Activated T-cell treated with anti-CD3 and anti-CD28 coated beads, Interleukin-2, amount 50 U/mL, for 1 hour (primary cell): ENCODE data around the gene NEGR1.

ENCODE experiments used
- DNase-seq: peaks from one replicate; pipeline ENCODE4 v3.0.0-alpha.2; 2020

Gene NEGR1

GRCh38 chr1:71427066-71427465 is 855.3 kb downstream of the NEGR1 start:
- DNase-seq = no peak

GRCh38 chr1:71424536-71424935 is 857.8 kb downstream of the NEGR1 start:
- DNase-seq = no peak

GRCh38 chr1:71422221-71422620 is 860.1 kb downstream of the NEGR1 start:
- no peak for DNase-seq

- DNase-seq = no peak
Observed at GRCh38 chr1:71417421-71417820, 864.9 kb downstream of the NEGR1 start.

- no peak for DNase-seq
Observed at GRCh38 chr1:71414179-71414578, 868.2 kb downstream of the NEGR1 start.

GRCh38 chr1:71413441-71414175 is 868.7 kb downstream of the NEGR1 start:
- no peak for DNase-seq

GRCh38 chr1:71400050-71400449 is 882.3 kb downstream of the NEGR1 start:
- no peak for DNase-seq

GRCh38 chr1:71399594-71399993 is 882.7 kb downstream of the NEGR1 start:
- no peak for DNase-seq

- no peak for DNase-seq
Observed at GRCh38 chr1:71393301-71393700, 889.0 kb downstream of the NEGR1 start.

- no peak for DNase-seq
Observed at GRCh38 chr1:71390518-71390917, 891.8 kb downstream of the NEGR1 start.

GRCh38 chr1:71377886-71378285 is 904.5 kb downstream of the NEGR1 start:
- DNase-seq = no peak

GRCh38 chr1:71372496-71372895 is 909.8 kb downstream of the NEGR1 start:
- no peak for DNase-seq

GRCh38 chr1:71371581-71371980 is 910.8 kb downstream of the NEGR1 start:
- DNase-seq = no peak

GRCh38 chr1:71364236-71364635 is 918.1 kb downstream of the NEGR1 start:
- no peak for DNase-seq

- no peak for DNase-seq
Observed at GRCh38 chr1:71362691-71363090, 919.6 kb downstream of the NEGR1 start.

GRCh38 chr1:71362076-71362475 is 920.3 kb downstream of the NEGR1 start:
- no peak for DNase-seq

GRCh38 chr1:71357708-71358107 is 924.6 kb downstream of the NEGR1 start:
- no peak for DNase-seq

GRCh38 chr1:71351438-71351837 is 930.9 kb downstream of the NEGR1 start:
- DNase-seq = no peak

- no peak for DNase-seq
Observed at GRCh38 chr1:71350805-71351204, 931.5 kb downstream of the NEGR1 start.

GRCh38 chr1:71350330-71350729 is 932.0 kb downstream of the NEGR1 start:
- no peak for DNase-seq
